GM23338 (cell line): ENCODE measurements around the gene SHISA3. TPM values are rescaled to one million over a fixed set of nuclear protein-coding genes. Genes with fewer than 3 reads are reported as not detected.

Source experiments
- ATAC-seq: fragments of 200-7000 bp; cut with Tn5 transposase; 3 replicates; pipeline ENCODE4 v1.9.1; 2020
- DNase-seq: peaks from one replicate; pipeline ENCODE4 v3.0.0-alpha.2; 2015; ENCODE audit warnings: low spot score
- H2AFZ ChIP-seq: fragments of 200-600 bp; sonication (generic); 2 replicates; pipeline ENCODE4 v1.8.0; 2016; ENCODE audit warnings: antibody characterized with exemption, mild to moderate bottlenecking, moderate library complexity
- H3F3A ChIP-seq: fragments of 200-600 bp; sonication (generic); replicated peaks from 2 replicates; pipeline ENCODE4 v1.8.0; 2017; ENCODE audit warnings: antibody characterized with exemption, mixed run types, low read depth
- H3K27ac ChIP-seq: fragments of 200-600 bp; sonication (generic); 2 replicates; pipeline ENCODE4 v1.6.1; 2016; ENCODE audit warnings: low read depth
- H3K27me3 ChIP-seq: fragments of 200-600 bp; sonication (generic); 2 replicates; pipeline ENCODE4 v1.8.0; 2016; ENCODE audit warnings: mild to moderate bottlenecking, mixed run types, moderate library complexity; ENCODE audit not compliant: insufficient read depth
- H3K36me3 ChIP-seq: fragments of 200-600 bp; sonication (generic); 2 replicates; pipeline ENCODE4 v1.8.0; 2016; ENCODE audit warnings: mild to moderate bottlenecking; ENCODE audit not compliant: insufficient read depth
- H3K4me1 ChIP-seq: fragments of 200-600 bp; sonication (generic); 2 replicates; pipeline ENCODE4 v1.8.0; 2016; ENCODE audit warnings: mild to moderate bottlenecking, moderate library complexity; ENCODE audit not compliant: insufficient read depth
- H3K4me2 ChIP-seq: fragments of 200-600 bp; sonication (generic); 2 replicates; pipeline ENCODE4 v1.7.1; 2017; ENCODE audit warnings: mixed run types
- H3K4me3 ChIP-seq: fragments of 200-600 bp; sonication (generic); 2 replicates; pipeline ENCODE4 v1.6.1; 2016; ENCODE audit warnings: mixed run types
- H3K79me2 ChIP-seq: fragments of 200-600 bp; sonication (generic); replicated peaks from 2 replicates; pipeline ENCODE4 v1.8.0; 2017; ENCODE audit warnings: mild to moderate bottlenecking; ENCODE audit not compliant: insufficient read depth
- H3K9me2 ChIP-seq: fragments of 200-600 bp; sonication (generic); 2 replicates; pipeline ENCODE4 v1.8.0; 2017; ENCODE audit not compliant: insufficient read depth
- H4K20me1 ChIP-seq: fragments of 200-600 bp; sonication (generic); replicated peaks from 2 replicates; pipeline ENCODE4 v1.8.0; 2017; ENCODE audit warnings: mild to moderate bottlenecking; ENCODE audit not compliant: insufficient read depth
- H3K27ac Mint-ChIP-seq: 2 replicates; pipeline ENCODE4 v1.8.0; 2020; ENCODE audit warnings: inconsistent platforms, mild to moderate bottlenecking, moderate library complexity, mixed read lengths
- H3K27me3 Mint-ChIP-seq: 3 replicates; pipeline ENCODE4 v1.8.0; 2022; ENCODE audit warnings: low read depth, mild to moderate bottlenecking, moderate library complexity, mixed read lengths, inconsistent platforms; ENCODE audit not compliant: insufficient read depth, poor library complexity
- H3K36me3 Mint-ChIP-seq: 3 replicates; pipeline ENCODE4 v1.8.0; 2021; ENCODE audit warnings: low read depth, mild to moderate bottlenecking, inconsistent platforms, moderate library complexity, mixed read lengths
- H3K4me1 Mint-ChIP-seq: 3 replicates; pipeline ENCODE4 v1.8.0; 2020; ENCODE audit warnings: mild to moderate bottlenecking, inconsistent platforms, mixed read lengths
- H3K4me3 Mint-ChIP-seq: 3 replicates; pipeline ENCODE4 v1.8.0; 2021; ENCODE audit warnings: moderate library complexity, mild to moderate bottlenecking, inconsistent platforms, mixed read lengths
- H3K9me3 Mint-ChIP-seq: 3 replicates; pipeline ENCODE4 v1.8.0; 2020; ENCODE audit warnings: moderate library complexity, mild to moderate bottlenecking, inconsistent platforms, mixed read lengths
- EZH2phosphoT487 ChIP-seq: fragments of 200-600 bp; sonication (generic); IDR thresholded peaks from one replicate; pipeline ENCODE4 v1.8.1; 2018; ENCODE audit warnings: antibody characterized with exemption; ENCODE audit not compliant: unreplicated experiment
- NANOG ChIP-seq: IDR thresholded peaks from 2 replicates; pipeline ENCODE4 v1.6.1; 2016; ENCODE audit warnings: antibody characterized with exemption, borderline replicate concordance
- STAT1 ChIP-seq: IDR thresholded peaks from one replicate; pipeline ENCODE4 v1.6.1; 2016; ENCODE audit warnings: antibody characterized with exemption; ENCODE audit not compliant: unreplicated experiment
- ZNF331 ChIP-seq: fragments of 250-450 bp; sonication (Bioruptor Pico); IDR thresholded peaks from 2 replicates; pipeline ENCODE4 v1.5.0; 2020; ENCODE audit warnings: low read depth, mild to moderate bottlenecking, moderate library complexity
- polyA plus RNA-seq: library from polyadenylated mRNA; unstranded; fragments of >200 nt; fragmentation: Nextera tagmentation; extraction: Ambion mirVana; gene quantifications from 2 replicates; pipeline ENCODE4 v1.2.1, GENCODE V29; 2016
- total RNA-seq: library from RNA; depleted of rRNA; stranded (reverse); fragments of >200 nt; shearing (Covaris generic); gene quantifications from 2 replicates; pipeline ENCODE4 v1.2.3, GENCODE V29; 2014
- TF ChIP-seq, protein P1 (sequence below): IDR thresholded peaks from 2 replicates; pipeline ENCODE4 v1.6.1; 2016; ENCODE audit warnings: antibody characterized with exemption
- TF ChIP-seq, protein P2 (sequence below), 2 experiments: fragments of 200-600 bp in 1 of 2; sonication (generic) in 1 of 2; conservative IDR thresholded peaks; 2 replicates each; pipeline versions ENCODE4 v1.5.1 to v1.6.1; 2016 to 2017; ENCODE audit warnings: antibody characterized with exemption in 2 of 2, low read depth in 2 of 2, mild to moderate bottlenecking in 2 of 2, moderate library complexity in 1 of 2

SHISA3 gene
- total and polyA plus RNA-seq, 2 experiments from 2014 or later = 4.4 to 5.0 TPM

DNA sequence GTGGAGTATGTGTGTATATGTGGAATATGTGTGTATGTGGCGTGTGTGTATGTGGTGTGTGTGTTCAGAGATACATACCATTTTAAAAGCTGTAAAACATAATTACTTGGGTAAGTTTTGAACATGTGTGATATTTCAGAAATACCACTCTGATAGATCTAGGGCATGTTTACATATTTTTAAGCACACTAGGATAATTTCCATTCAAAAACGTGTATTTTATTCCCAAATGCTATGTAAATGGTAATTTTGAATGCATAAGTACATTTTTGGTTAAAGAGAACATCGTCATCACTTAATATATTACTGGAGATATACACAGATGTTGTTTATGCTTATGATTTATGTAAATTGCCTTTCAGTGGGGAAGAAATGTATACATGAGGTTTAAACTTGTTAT is 34.7 kb upstream of the SHISA3 start:
- Mint-ChIP-seq H3K4me3 (no peak overlapping the region), H3K36me3 (no peaks in the 10 kb centered on the region), H3K27ac (no peak overlapping the region), H3K9me3 (no peaks in the 10 kb centered on the region; the same call in 2 of the 3 replicates), H3K4me1 (no peaks in the 10 kb centered on the region), H3K27me3 (no peaks in the 10 kb centered on the region)
- Histone ChIP-seq H3K4me3 (no peak overlapping the region), H2AFZ (no peak overlapping the region), H4K20me1 (no peaks in the 10 kb centered on the region), H3K79me2 (no peaks in the 10 kb centered on the region), H3K4me1 (no peaks in the 10 kb centered on the region), H3F3A (no peaks in the 10 kb centered on the region), H3K4me2 (no peak overlapping the region), H3K27ac (no peak overlapping the region), H3K27me3 (no peaks in the 10 kb centered on the region), H3K36me3 (no peaks in the 10 kb centered on the region), H3K9me2 (peaks cover 5% of the 10 kb centered on the region; the same call in 1 of the 2 replicates)
- DNase-seq = no peak
- no peak for ATAC-seq
- TF ChIP-seq ZNF331 (CRISPR knock-in tag) (no peak), EZH2phosphoT487 (no peak)

DNA sequence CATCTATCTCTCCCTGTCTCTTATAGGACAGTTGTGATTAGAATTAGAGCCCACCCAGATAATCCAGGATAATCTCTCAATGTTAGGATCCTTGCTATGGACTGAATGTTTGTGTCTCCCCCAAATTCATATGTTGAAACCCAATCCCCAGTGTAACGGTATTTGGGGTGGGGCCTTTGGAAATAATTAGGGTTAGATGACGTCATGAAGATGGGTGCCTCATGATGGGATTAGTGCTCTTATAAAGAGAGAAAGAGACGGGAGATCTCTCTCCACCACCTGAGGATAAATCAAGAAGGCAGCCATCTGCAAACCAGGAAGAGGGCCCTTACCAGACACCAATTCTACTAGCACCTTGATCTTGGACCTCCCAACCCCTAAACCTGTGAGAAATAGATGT is 33.7 kb upstream of the SHISA3 start:
- H3K4me3 Mint-ChIP-seq = no peak overlapping the region
- TF ChIP-seq STAT1 (no peak), NANOG (no peak), ZNF331 (CRISPR knock-in tag) (no peak)
- TF ChIP-seq, protein P1, sequence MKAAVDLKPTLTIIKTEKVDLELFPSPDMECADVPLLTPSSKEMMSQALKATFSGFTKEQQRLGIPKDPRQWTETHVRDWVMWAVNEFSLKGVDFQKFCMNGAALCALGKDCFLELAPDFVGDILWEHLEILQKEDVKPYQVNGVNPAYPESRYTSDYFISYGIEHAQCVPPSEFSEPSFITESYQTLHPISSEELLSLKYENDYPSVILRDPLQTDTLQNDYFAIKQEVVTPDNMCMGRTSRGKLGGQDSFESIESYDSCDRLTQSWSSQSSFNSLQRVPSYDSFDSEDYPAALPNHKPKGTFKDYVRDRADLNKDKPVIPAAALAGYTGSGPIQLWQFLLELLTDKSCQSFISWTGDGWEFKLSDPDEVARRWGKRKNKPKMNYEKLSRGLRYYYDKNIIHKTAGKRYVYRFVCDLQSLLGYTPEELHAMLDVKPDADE = no peak
- TF ChIP-seq, protein P2, sequence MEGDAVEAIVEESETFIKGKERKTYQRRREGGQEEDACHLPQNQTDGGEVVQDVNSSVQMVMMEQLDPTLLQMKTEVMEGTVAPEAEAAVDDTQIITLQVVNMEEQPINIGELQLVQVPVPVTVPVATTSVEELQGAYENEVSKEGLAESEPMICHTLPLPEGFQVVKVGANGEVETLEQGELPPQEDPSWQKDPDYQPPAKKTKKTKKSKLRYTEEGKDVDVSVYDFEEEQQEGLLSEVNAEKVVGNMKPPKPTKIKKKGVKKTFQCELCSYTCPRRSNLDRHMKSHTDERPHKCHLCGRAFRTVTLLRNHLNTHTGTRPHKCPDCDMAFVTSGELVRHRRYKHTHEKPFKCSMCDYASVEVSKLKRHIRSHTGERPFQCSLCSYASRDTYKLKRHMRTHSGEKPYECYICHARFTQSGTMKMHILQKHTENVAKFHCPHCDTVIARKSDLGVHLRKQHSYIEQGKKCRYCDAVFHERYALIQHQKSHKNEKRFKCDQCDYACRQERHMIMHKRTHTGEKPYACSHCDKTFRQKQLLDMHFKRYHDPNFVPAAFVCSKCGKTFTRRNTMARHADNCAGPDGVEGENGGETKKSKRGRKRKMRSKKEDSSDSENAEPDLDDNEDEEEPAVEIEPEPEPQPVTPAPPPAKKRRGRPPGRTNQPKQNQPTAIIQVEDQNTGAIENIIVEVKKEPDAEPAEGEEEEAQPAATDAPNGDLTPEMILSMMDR (conservative IDR thresholded peaks at IDR 0.05; ENCODE audit: low read depth in 2 of 2) = no peak

More for the DNA sequence above, 33.7 kb upstream of the SHISA3 start:
- no peaks in the 10 kb centered on the region for H3K79me2 ChIP-seq
- H2AFZ ChIP-seq = peak overlapping the region; percentile 45; the same call in 1 of the 2 replicates
- no peaks in the 10 kb centered on the region for H3K36me3 ChIP-seq
- ATAC-seq = no peak
- no peak overlapping the region for H3K27ac ChIP-seq
- H3K4me1 ChIP-seq = no peaks in the 10 kb centered on the region
- no peaks in the 10 kb centered on the region for H3K27me3 ChIP-seq
- H3K9me2 ChIP-seq = no peaks in the 10 kb centered on the region; the same call in 1 of the 2 replicates
- H3K4me1 Mint-ChIP-seq = no peaks in the 10 kb centered on the region
- no peak overlapping the region for H3K4me3 ChIP-seq
- H4K20me1 ChIP-seq = no peaks in the 10 kb centered on the region
- no peak for DNase-seq
- no peaks in the 10 kb centered on the region; the same call in 2 of the 3 replicates for H3K9me3 Mint-ChIP-seq
- no peaks in the 10 kb centered on the region for H3K36me3 Mint-ChIP-seq
- H3K4me2 ChIP-seq = no peak overlapping the region
- H3K27ac Mint-ChIP-seq = no peak overlapping the region
- no peaks in the 10 kb centered on the region for H3F3A ChIP-seq
- H3K27me3 Mint-ChIP-seq = no peaks in the 10 kb centered on the region
